RWPE2 (cell line): ENCODE measurements around the gene PKM.

Experiments
- ATAC-seq: fragments of 200-7000 bp; cut with Tn5 transposase; 3 replicates; pipeline ENCODE4 v1.9.1; 2021; ENCODE audit warnings: low read depth
- DNase-seq: peaks from one replicate; pipeline ENCODE4 v3.0.0-alpha.2; 2020; ENCODE audit warnings: low spot score
- H3K27ac ChIP-seq: fragments of 450-650 bp; 2 replicates; pipeline ENCODE4 v1.5.1; 2017; ENCODE audit warnings: mild to moderate bottlenecking; ENCODE audit not compliant: poor library complexity, severe bottlenecking
- H3K27me3 ChIP-seq: fragments of 250-450 bp; sonication (Bioruptor Pico); 2 replicates; pipeline ENCODE4 v1.5.1; 2021; ENCODE audit warnings: mild to moderate bottlenecking, moderate library complexity; ENCODE audit not compliant: insufficient read depth, poor library complexity, severe bottlenecking
- H3K36me3 ChIP-seq: fragments of 250-450 bp; sonication (Bioruptor Pico); 2 replicates; pipeline ENCODE4 v1.5.1; 2020; ENCODE audit warnings: low read depth, mild to moderate bottlenecking, moderate library complexity
- H3K4me1 ChIP-seq: fragments of 250-450 bp; sonication (Bioruptor Pico); 2 replicates; pipeline ENCODE4 v1.5.1; 2021; ENCODE audit warnings: mild to moderate bottlenecking, moderate library complexity; ENCODE audit not compliant: insufficient read depth, poor library complexity, severe bottlenecking
- H3K4me3 ChIP-seq: fragments of 250-450 bp; sonication (Bioruptor Pico); 2 replicates; pipeline ENCODE4 v1.5.1; 2021; ENCODE audit warnings: mild to moderate bottlenecking, moderate library complexity; ENCODE audit not compliant: severe bottlenecking
- H3K9me3 ChIP-seq: fragments of 250-450 bp; sonication (Bioruptor Pico); 2 replicates; pipeline ENCODE4 v1.5.1; 2021; ENCODE audit warnings: mild to moderate bottlenecking, moderate library complexity; ENCODE audit not compliant: severe bottlenecking
- CTCF ChIP-seq: fragments of 450-650 bp; IDR thresholded peaks from one replicate; pipeline ENCODE4 v1.5.1; 2017; ENCODE audit warnings: mild to moderate bottlenecking, moderate library complexity; ENCODE audit not compliant: poor library complexity, severe bottlenecking

Gene PKM

GRCh38 chr15:72200395-72201237 lies 30.4 kb downstream of the PKM start:
- Histone ChIP-seq H3K9me3 (no peaks in the 10 kb centered on the region), H3K4me1 (peaks cover 25% of the 10 kb centered on the region), H3K27ac (peak overlapping the region; percentile 91), H3K4me3 (no peak overlapping the region), H3K36me3 (peaks cover 72% of the 10 kb centered on the region), H3K27me3 (no peaks in the 10 kb centered on the region)
- no peak for TF ChIP-seq CTCF
- DNase-seq = no peak
- ATAC-seq = no peak

- no peak overlapping the region for H3K4me3 ChIP-seq
- ATAC-seq (peak; percentile 19), DNase-seq (no peak)
- H3K27me3 ChIP-seq = no peaks in the 10 kb centered on the region
- no peaks in the 10 kb centered on the region for H3K9me3 ChIP-seq
- H3K36me3 ChIP-seq = peaks cover 64% of the 10 kb centered on the region
- TF ChIP-seq CTCF = peak; percentile 99
- H3K4me1 ChIP-seq = peaks cover 19% of the 10 kb centered on the region
- peak overlapping the region; percentile 91 for H3K27ac ChIP-seq
Measured at GRCh38 chr15:72199721-72200212, 31.2 kb downstream of the PKM start.

GRCh38 chr15:72199205-72199515 lies 31.8 kb downstream of the PKM start:
- no peak for TF ChIP-seq CTCF
- Histone ChIP-seq H3K27ac (peak overlapping the region; percentile 91), H3K36me3 (peaks cover 57% of the 10 kb centered on the region), H3K27me3 (no peaks in the 10 kb centered on the region), H3K9me3 (no peaks in the 10 kb centered on the region), H3K4me1 (peaks cover 13% of the 10 kb centered on the region), H3K4me3 (no peak overlapping the region)
- no peak for DNase-seq
- no peak for ATAC-seq

- peak; percentile 1; the same call in 2 of the 3 replicates for ATAC-seq
- Histone ChIP-seq H3K36me3 (peaks cover 52% of the 10 kb centered on the region), H3K27ac (peak overlapping the region; percentile 91), H3K9me3 (no peaks in the 10 kb centered on the region), H3K4me1 (peaks cover 7% of the 10 kb centered on the region), H3K4me3 (peak overlapping the region; percentile 47), H3K27me3 (no peaks in the 10 kb centered on the region)
- no peak for TF ChIP-seq CTCF
- no peak for DNase-seq
Measured at GRCh38 chr15:72198356-72199204, 32.4 kb downstream of the PKM start.
